Measurements from ENCODE around the gene POLR2E. TPM values are rescaled to one million over a fixed set of nuclear protein-coding genes. Genes with fewer than 3 reads are reported as not detected.

Gene POLR2E
- total RNA-seq, 4 donors from 2014 or later = 74.3 to 107 (median 96.9) TPM

- TF ChIP-seq CTCF (IDR thresholded peaks at IDR 0.05) (no peak), POLR2A (IDR thresholded peaks at IDR 0.05) (peak in 1 of 2 donors; percentile 30)
- H3K9me3 ChIP-seq = no peaks in the 10 kb centered on the region
- no peaks in the 10 kb centered on the region for H3K27me3 ChIP-seq
- DNase-seq = peak in 1 of 3 donors; percentile 87
- peak overlapping the region in 2 of 4 donors; percentile 15 to 94 for H3K4me3 ChIP-seq
- peaks cover 4 to 81% (median 31%) of the 10 kb centered on the region in 4 donors for H3K4me1 ChIP-seq
- H3K27ac ChIP-seq = peak overlapping the region; percentile 79 to 100 (median 99)
- peaks cover 0 to 25% (median 0%) of the 10 kb centered on the region in 3 donors for H3K36me3 ChIP-seq
These were observed 7.4 kb upstream of the POLR2E start for GRCh38 chr19:1102407-1103131.

GRCh38 chr19:1101337-1101698 lies 6.1 kb upstream of the POLR2E start:
- no peak for TF ChIP-seq POLR2A (IDR thresholded peaks at IDR 0.05)
- no peak for TF ChIP-seq CTCF (IDR thresholded peaks at IDR 0.05)
- H3K27ac ChIP-seq = peak overlapping the region; percentile 79 to 100 (median 99)
- no peaks in the 10 kb centered on the region for H3K9me3 ChIP-seq
- no peak for DNase-seq
- no peaks in the 10 kb centered on the region for H3K27me3 ChIP-seq
- H3K4me3 ChIP-seq = peak overlapping the region in 1 of 4 donors; percentile 15
- H3K4me1 ChIP-seq = peaks cover 4 to 72% (median 28%) of the 10 kb centered on the region in 4 donors
- peaks cover 0 to 12% (median 0%) of the 10 kb centered on the region in 3 donors for H3K36me3 ChIP-seq

GRCh38 chr19:1098177-1099051 lies 3.2 kb upstream of the POLR2E start:
- peak in 1 of 6 experiments; percentile 26 for TF ChIP-seq CTCF (IDR thresholded peaks at IDR 0.05)
- peak; percentile 39 to 67 for TF ChIP-seq POLR2A (IDR thresholded peaks at IDR 0.05)
- no peaks in the 10 kb centered on the region for H3K9me3 ChIP-seq
- DNase-seq = peak in 2 of 3 donors; percentile 79 to 83
- H3K4me1 ChIP-seq = peaks cover 4 to 72% (median 35%) of the 10 kb centered on the region in 4 donors
- peaks cover 0 to 3% (median 0%) of the 10 kb centered on the region in 3 donors for H3K36me3 ChIP-seq
- no peaks in the 10 kb centered on the region for H3K27me3 ChIP-seq
- H3K27ac ChIP-seq = peak overlapping the region in 3 of 4 donors; percentile 44 to 91 (median 91)
- H3K4me3 ChIP-seq = peak overlapping the region in 1 of 4 donors; percentile 8

GRCh38 chr19:1097810-1098176 lies 2.6 kb upstream of the POLR2E start:
- peak in 1 of 3 donors; percentile 71 for DNase-seq
- Histone ChIP-seq H3K4me3 (peak overlapping the region in 1 of 4 donors; percentile 8), H3K4me1 (peaks cover 4 to 72% (median 32%) of the 10 kb centered on the region in 4 donors), H3K36me3 (peaks cover 0 to 10% (median 0%) of the 10 kb centered on the region in 3 donors), H3K27ac (peak overlapping the region in 3 of 4 donors; percentile 44 to 91 (median 91)), H3K27me3 (no peaks in the 10 kb centered on the region), H3K9me3 (no peaks in the 10 kb centered on the region)
- no peak for TF ChIP-seq POLR2A (IDR thresholded peaks at IDR 0.05)
- TF ChIP-seq CTCF (IDR thresholded peaks at IDR 0.05) = no peak

- Histone ChIP-seq H3K4me1 (peaks cover 0 to 49% (median 15%) of the 10 kb centered on the region in 4 donors), H3K4me3 (peak overlapping the region; percentile 94 to 98 (median 96)), H3K9me3 (no peaks in the 10 kb centered on the region), H3K27ac (peak overlapping the region; percentile 78 to 90 (median 82)), H3K27me3 (no peaks in the 10 kb centered on the region), H3K36me3 (peaks cover 0 to 41% (median 0%) of the 10 kb centered on the region in 3 donors)
- DNase-seq = no peak
- TF ChIP-seq POLR2A (IDR thresholded peaks at IDR 0.05) (no peak), CTCF (IDR thresholded peaks at IDR 0.05) (no peak)
These were observed 559 bp downstream of the POLR2E start for GRCh38 chr19:1094655-1094977.
